ELF-1 (cell line): ENCODE measurements around the gene ZNF784.
"Not testable (repeated sequence)": the region's sequence is repeated elsewhere in the genome, so short reads cannot be mapped to it uniquely, and the experiment has no call there.

Experiments used
- DNase-seq: peaks from one replicate; pipeline ENCODE4 v3.0.0-alpha.2; 2016; ENCODE audit warnings: low read depth, low spot score

Gene ZNF784

DNA sequence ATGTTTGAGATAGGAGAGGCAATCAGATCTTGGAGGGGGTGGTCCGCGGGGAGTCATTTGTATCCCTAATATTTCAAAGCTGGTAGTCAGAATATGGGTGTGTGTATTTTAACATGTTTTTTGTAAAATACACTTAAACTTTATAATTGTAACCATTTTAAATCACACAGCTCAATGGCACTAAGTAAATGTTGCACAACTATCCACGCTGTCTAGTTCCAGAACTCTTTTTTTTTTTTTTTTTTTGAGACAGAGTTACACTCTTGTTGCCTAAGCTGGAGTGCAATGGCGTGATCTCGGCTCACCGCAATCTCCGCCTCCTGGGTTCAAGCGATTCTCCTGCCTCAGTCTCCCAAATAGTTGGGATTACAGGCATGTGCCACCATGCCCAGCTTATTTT lies 40.5 kb downstream of the ZNF784 start:
- DNase-seq: not testable (repeated sequence)

DNA sequence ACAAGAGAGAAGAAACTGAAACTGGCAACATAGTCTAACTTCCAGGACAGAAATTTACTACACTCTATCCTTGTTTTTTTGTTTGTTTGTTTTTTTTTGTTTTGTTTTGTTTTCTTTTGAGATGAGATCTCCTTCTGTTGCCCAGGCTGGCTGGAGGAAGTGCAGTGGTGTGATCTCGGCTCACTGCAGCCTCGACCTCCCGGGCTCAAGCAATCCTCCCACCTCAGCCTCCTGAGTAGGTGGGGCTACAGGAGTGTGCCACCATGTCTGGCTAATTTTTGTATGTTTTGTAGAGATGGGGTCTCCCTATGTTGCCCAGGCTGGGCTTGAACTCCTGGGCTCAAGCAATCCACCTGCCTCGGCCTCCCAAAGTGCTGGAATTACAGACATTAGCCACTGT lies 42.1 kb downstream of the ZNF784 start:
- not testable (repeated sequence) for DNase-seq

- DNase-seq: no peak
These were observed 42.5 kb downstream of the ZNF784 start for GRCh38 chr19:55581823-55582223.

DNA sequence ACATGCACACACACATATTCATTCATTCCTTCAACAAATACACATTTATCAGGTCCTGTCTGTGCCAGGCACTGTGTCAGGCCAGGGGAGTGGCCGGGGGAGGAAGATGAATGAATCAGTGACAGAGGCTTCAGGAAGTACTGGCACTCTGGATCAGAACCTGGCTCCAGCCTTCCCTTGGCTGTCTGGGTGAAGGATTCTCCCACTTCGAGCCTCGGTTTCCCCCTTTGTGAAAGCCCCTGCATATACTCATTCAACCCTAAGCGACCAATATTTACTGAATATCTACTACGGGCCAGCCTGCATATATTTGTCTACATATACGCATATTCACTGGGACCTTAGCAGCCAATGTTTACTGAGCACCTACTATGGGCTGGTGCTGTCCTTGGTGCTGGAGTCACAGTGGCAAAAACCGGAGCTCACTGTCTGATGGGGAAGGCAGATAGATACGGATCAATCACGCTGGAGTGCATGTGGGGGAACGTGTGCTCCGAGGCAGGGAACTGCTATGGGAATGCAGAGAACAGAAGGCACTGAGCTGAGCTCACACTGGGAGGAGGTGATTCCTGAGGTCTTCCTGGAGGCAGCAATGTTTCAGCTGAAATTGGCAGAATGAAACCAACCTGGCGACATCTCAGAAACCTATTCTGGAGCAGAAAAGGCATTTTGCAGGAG lies 43.1 kb downstream of the ZNF784 start:
- peak; percentile 76 for DNase-seq

DNA sequence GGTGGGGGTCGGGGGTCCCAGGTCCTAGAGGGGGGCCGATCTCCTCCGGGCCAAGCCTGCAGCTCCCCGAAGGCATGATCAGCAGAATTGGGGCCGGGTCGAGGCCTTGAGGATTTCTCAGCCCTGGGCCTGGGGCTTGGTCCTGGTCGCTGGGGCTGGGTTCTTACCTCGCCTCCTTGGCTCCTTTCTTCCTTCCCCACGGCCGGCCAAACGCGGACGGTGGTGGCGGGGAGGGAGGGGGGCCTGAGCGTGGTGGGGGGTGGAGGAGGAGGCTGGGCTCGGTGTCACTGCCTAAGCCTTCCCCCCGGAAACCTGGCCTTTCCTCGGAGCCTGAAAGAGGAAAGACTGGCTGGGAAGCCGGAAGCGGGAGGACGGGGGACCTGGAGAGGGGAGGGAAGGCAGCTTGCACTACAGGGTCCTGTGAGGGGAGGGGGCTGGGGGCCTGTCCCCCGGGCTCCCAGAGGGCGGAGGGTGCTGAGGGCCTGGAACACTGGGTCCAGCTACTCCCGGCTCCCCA lies 43.7 kb downstream of the ZNF784 start, which contains the start of gene ZNF579:
Gene ZNF579 (minus strand): TSS at position 221 of the 517 bp plus-strand sequence. CDS start 1,209 bp downstream, outside the sequence.
- peak; percentile 85 for DNase-seq

- DNase-seq: peak; percentile 21
These were observed 44.4 kb downstream of the ZNF784 start for GRCh38 chr19:55579766-55580621.

DNA sequence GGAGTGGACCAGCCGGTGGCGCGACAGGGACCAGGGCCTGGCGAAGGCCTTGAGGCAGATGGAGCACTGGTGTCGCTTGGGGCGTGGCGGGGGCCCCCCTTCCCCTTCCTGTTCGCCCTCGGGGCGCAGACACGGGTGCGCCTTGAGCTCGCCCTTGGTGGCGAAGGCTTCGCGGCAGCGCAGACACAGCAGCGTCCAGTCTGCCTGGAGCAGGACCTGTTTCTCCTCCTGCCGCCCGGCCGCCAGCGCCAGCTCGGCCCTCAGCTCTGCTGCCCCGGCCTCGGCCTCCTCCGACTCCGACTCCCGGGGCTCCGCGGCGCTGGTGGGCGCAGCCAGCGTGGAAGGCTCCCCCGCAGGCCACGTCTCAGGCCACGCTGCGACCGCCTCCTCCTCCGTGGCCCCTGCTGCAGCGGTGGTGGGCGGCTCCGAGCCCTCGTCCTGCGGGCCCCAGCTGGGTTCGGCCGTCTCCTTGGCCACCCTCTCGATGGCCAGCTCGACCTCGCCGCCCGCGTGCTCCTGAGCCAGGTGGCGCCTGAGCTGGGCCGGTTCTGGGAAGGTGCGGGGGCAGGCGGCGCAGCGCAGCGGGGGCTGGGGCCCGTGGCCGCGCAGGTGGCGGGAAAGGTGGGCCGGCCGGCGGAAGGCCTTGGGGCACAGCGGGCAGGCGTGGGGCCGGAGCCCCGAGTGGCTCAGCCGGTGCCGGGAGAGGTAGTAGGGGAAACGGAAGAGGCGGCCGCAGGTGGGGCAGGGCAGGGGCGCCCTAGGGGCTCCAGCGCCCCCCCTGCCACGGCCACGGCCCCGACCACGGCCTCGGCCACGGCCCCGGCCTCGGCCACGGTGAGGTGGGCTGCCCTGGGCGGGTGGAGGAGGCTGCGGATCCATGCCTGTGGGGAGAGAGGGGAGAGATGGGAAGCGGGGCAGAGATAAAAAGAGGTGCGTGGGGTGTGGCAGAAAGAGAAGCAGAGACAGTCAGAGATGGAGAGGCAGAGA lies 45.3 kb downstream of the ZNF784 start:
- no peak for DNase-seq

- DNase-seq: no peak
These were observed 46.2 kb downstream of the ZNF784 start for GRCh38 chr19:55578031-55578760.

DNA sequence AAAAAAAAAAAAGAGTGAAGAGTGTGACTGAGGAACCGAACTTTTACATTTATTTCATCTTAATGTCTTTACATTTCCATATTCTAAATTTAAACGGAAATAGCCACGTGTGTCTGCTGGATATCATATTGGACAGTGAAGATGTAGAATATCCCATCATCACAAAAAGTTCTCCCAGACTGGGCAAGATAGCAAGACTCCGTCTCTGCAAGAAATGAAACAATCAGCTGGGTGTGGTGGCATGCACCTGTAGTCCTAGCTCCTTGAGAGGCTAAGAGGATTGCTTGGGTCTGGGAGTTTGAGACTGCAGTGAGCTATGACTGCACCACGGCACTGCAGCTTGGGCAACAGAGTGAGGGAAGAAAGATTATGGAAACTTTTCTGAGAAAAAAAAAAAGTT lies 47.6 kb downstream of the ZNF784 start:
- no peak for DNase-seq

- not testable (repeated sequence) for DNase-seq
These were observed 50.4 kb downstream of the ZNF784 start for GRCh38 chr19:55573929-55574328.
